Nephron progenitor cell (in vitro differentiated cells): Measurements from ENCODE around the gene NUP62.
A peak's percentile ranks its signal among the peaks of the same experiment; 100 is the strongest.

ENCODE experiments used
- DNase-seq: peaks from one replicate; pipeline ENCODE4 v3.0.0; 2021
- H3K27ac Mint-ChIP-seq: 2 replicates; pipeline ENCODE4 v1.8.0; 2021; ENCODE audit warnings: mild to moderate bottlenecking, moderate library complexity, mixed read lengths
- H3K27me3 Mint-ChIP-seq: 2 replicates; pipeline ENCODE4 v1.8.0; 2021; ENCODE audit warnings: mild to moderate bottlenecking, low read depth, mixed read lengths; ENCODE audit not compliant: poor library complexity
- H3K36me3 Mint-ChIP-seq: 2 replicates; pipeline ENCODE4 v1.8.0; 2021; ENCODE audit warnings: low read depth, mixed read lengths
- H3K4me1 Mint-ChIP-seq: 2 replicates; pipeline ENCODE4 v1.8.0; 2021; ENCODE audit warnings: mixed read lengths
- H3K4me3 Mint-ChIP-seq: 2 replicates; pipeline ENCODE4 v1.8.0; 2021; ENCODE audit warnings: mild to moderate bottlenecking, moderate library complexity, mixed read lengths
- H3K9me3 Mint-ChIP-seq: 2 replicates; pipeline ENCODE4 v1.8.0; 2021; ENCODE audit warnings: mild to moderate bottlenecking, moderate library complexity, mixed read lengths
- TF ChIP-seq, protein P1 (sequence below): fragments of 200-600 bp; sonication (generic); IDR thresholded peaks from 2 replicates; pipeline ENCODE4 v1.5.0; 2021; ENCODE audit warnings: antibody characterized with exemption

Gene NUP62

DNA sequence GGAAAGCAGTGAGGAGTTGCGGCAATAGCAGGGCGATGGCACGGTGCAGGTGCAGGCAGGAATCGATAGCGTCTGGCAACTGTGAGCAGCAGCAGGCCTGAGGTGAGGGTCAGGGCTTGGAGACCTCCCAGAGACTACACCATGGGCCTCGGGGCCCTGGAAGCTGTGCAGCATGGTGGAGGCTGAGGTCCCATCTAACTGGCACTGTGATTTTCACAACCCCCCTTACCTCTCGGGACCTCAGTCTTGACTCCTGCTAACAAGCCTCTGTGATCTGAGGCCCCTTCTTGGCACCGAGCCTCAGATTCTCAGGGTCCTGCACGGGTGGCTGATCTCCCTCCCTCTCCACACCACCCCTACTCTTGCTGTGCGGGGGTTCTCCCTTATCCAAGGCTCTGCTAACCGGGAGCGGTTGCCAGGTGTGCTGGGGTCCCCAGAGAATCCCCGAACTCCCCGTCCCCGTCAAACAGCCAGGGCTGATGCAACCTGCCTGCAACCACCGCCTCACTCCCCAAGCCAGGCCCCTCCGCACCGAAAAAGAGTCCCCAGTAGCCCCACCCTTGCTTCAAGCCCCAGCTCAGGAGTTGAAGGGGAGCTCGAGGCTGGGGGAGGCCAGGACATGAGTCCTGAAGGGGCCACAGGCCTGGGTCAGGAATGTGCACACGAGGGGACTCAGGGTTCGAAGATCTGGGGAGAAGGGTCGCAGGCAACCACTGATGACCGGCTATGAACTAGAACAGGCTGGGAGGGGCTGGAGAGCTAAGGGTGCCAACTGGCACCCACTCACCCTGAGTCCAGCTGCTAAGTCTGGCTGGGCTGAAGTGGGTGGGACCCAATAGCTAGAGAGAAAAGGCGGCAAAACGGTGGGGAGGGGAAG lies 5.1 kb downstream of the NUP62 start:
- TF ChIP-seq, protein P1, sequence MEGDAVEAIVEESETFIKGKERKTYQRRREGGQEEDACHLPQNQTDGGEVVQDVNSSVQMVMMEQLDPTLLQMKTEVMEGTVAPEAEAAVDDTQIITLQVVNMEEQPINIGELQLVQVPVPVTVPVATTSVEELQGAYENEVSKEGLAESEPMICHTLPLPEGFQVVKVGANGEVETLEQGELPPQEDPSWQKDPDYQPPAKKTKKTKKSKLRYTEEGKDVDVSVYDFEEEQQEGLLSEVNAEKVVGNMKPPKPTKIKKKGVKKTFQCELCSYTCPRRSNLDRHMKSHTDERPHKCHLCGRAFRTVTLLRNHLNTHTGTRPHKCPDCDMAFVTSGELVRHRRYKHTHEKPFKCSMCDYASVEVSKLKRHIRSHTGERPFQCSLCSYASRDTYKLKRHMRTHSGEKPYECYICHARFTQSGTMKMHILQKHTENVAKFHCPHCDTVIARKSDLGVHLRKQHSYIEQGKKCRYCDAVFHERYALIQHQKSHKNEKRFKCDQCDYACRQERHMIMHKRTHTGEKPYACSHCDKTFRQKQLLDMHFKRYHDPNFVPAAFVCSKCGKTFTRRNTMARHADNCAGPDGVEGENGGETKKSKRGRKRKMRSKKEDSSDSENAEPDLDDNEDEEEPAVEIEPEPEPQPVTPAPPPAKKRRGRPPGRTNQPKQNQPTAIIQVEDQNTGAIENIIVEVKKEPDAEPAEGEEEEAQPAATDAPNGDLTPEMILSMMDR: no peak
- Mint-ChIP-seq H3K27me3 (peaks cover 4% of the 10 kb centered on the region), H3K36me3 (peaks cover 60% of the 10 kb centered on the region), H3K4me1 (peaks cover 62% of the 10 kb centered on the region), H3K27ac (peak overlapping the region; percentile 81), H3K4me3 (no peak overlapping the region), H3K9me3 (no peaks in the 10 kb centered on the region)
- no peak for DNase-seq

DNA sequence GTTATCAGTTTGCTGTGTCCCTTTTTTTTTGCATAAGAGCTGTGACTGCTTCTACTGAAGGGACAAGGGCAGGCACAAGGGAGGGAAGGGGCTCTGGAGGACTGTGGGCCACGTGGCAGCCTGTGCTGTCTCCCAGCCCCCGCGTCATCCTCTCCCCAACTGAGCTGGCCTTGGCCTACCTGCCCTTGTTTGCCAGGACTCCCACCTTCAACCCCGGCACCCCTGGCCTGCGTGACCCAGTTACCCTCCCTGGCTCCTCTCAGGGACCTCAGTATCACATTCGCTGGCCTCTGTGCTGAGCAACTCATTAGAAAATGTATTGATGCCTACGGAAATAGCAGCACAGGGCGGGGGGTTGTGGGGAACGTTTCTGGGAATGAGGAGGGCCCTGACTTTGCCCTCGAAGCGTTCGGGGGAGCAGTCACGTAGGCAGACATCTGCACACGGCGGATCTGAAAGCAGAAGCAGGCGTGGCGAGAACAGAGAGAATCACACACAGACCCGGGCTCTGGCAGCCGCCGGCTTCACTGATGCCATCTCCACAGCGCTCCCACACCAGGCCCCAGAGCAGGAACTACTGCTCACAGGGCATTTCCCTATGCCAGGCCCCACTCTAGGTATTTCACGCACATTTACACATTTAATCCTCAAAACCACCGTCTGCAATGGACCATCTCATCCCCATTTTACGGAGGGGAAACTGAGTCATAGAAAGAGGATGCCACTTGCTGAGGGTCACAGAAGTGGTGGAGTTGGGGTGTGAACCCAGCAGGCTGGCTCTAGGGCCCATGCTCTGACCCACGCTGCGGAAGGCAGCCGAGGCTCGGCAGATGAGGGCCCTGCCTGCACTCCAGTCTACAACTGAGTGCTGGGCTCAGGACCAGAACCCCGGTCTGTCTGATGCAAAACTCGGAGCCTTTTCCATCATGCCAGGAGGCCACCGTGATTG lies 6.0 kb downstream of the NUP62 start:
- Mint-ChIP-seq H3K4me1 (peaks cover 57% of the 10 kb centered on the region), H3K27ac (peak overlapping the region; percentile 81), H3K4me3 (no peak overlapping the region), H3K9me3 (no peaks in the 10 kb centered on the region), H3K27me3 (peaks cover 3% of the 10 kb centered on the region), H3K36me3 (peaks cover 66% of the 10 kb centered on the region)
- no peak for DNase-seq
- TF ChIP-seq, protein P1: no peak

DNA sequence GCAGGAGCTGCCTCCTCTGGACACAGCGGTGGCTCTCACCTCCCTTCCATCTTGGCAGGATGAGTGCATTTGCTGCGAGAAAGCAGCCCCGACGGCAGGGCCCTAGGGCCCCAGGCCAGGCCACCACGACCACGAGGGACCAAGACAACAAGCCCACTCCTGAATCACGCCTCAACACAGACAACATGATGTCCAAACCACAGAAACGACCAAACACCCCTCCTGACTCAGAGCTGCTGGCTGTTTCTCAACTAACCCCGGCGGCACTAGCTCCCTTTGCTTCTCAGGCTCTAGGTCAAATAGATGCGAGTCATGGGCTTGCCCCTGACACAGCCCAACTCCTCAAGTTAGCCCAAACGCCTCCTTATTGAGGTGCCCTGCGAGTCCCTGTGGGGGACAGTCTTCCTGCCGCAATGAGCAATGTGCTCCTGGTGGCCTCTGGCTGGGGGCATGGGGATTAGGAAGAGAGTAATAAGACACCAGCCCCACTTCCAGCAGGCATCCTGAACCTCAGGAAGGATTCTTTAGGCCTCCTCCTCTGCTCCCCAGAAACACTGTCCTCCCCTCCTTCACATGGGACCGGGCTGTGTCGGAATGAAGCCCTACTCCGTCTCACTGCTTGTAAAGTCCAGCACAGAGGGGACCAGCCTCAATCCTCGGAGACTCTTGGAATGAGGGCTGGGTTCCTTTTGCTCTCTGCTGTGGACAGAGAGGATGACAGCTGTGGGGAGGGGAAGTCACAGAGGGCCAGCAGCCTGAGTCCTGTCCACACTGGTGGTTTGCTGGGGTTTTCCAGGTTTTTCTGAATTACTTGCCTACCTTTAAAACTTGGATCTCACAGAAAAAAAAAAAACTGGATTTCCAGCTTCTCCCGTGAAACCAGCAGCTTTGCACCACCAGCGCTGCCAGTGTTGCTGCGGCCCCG lies 7.2 kb downstream of the NUP62 start:
- Mint-ChIP-seq H3K27me3 (peaks cover 3% of the 10 kb centered on the region), H3K4me3 (no peak overlapping the region), H3K4me1 (peaks cover 48% of the 10 kb centered on the region), H3K9me3 (no peaks in the 10 kb centered on the region), H3K36me3 (peaks cover 69% of the 10 kb centered on the region), H3K27ac (peak overlapping the region; percentile 96)
- no peak for DNase-seq
- TF ChIP-seq, protein P1: no peak

DNA sequence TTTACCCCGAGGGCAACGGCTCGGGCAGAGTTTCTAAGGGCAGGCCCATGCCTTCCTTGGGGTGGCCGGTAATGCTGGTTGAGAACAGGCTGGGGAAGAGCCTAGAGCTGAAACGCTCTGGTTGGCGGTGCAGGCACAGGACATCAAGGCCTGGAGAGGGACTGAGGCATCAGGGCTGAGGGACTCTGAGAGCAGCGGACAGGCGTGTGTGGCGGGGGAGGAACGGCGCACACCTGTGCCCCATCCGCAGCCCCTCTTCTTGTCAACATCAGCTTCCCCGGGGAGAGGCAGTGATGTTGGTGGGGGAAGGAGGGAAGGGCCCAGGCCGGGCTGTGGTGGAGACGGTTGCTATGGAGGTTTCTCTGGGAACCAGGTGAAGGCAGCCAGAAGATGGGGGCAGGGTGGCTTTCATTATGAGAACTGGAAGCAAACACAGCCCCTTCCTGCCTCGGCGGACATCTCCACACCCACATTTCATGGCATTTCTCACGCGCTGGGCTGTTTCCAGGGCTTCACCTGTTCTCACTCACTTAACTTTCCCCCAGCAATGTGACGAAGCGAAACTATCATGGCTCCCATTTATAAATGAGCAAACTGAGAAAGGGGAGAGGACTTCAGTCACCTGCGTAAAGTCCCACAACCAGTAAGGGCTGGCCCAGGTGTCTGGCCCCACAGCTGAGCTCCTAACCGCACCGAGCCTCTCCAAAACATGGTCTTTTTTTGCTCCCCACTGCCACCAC lies 8.5 kb downstream of the NUP62 start:
- DNase-seq: no peak
- Mint-ChIP-seq H3K4me1 (peaks cover 47% of the 10 kb centered on the region), H3K27me3 (peaks cover 3% of the 10 kb centered on the region), H3K27ac (peak overlapping the region; percentile 96), H3K4me3 (no peak overlapping the region), H3K36me3 (peaks cover 74% of the 10 kb centered on the region), H3K9me3 (peaks cover 4% of the 10 kb centered on the region)
- TF ChIP-seq, protein P1: no peak

DNA sequence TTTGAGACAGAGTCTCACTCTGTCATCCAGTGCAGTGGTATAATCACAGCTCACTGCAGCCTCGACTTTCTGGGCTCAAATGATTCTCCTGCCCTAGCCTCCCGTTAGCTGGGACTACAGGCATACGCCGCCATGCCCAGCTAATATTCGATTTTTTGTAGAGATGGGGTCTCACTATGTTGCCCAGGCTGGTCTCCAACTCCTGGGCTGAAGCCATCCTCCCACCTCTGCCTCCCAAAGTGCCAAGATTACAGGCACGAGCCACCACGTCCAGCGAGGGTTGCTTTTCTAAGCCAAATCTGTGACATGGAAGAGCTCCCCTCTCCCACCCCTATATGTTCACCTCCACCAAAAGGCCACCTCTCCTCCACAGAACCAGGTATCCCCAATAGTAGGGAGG lies 11.2 kb downstream of the NUP62 start:
- no peaks in the 10 kb centered on the region for H3K27me3 Mint-ChIP-seq
- peaks cover 82% of the 10 kb centered on the region for H3K36me3 Mint-ChIP-seq
- H3K27ac Mint-ChIP-seq: no peak overlapping the region
- TF ChIP-seq, protein P1: no peak
- DNase-seq: no peak
- H3K9me3 Mint-ChIP-seq: peaks cover 11% of the 10 kb centered on the region
- H3K4me3 Mint-ChIP-seq: no peak overlapping the region
- H3K4me1 Mint-ChIP-seq: peaks cover 35% of the 10 kb centered on the region
